ENCODE results near the gene KANSL1.
"Not testable (repeated sequence)": the region's sequence is repeated elsewhere in the genome, so short reads cannot be mapped to it uniquely, and the experiment has no call there.

The KANSL1 gene

DNA sequence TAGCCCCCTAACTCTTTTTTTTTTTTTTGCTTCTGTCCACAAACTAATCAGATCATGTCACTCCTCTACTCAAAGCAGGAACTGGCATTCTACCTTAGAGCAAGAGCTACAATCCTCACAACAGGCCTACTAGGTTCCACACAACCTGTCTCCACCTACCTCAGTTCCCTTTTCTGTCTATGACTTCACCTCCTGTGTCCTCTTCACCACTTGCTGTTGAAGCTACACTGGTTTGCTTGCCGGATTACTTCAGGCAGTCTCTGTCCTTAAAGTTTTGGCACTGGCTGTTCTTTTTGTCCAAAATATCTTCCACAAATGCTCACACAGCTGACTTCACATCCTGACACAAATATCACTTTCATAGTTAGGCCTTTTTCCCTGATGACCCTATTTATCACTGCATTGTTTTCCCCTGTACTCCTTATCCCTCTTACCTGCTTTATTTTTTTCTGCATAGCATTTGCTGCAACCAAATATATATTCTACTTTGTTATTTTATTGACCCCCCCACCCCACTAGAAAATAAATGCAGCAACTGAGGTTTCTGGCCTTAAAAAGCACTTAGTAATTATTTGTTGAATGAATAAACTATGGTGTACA is 72.0 kb downstream of the KANSL1 start:
- TF ChIP-seq, protein P1, sequence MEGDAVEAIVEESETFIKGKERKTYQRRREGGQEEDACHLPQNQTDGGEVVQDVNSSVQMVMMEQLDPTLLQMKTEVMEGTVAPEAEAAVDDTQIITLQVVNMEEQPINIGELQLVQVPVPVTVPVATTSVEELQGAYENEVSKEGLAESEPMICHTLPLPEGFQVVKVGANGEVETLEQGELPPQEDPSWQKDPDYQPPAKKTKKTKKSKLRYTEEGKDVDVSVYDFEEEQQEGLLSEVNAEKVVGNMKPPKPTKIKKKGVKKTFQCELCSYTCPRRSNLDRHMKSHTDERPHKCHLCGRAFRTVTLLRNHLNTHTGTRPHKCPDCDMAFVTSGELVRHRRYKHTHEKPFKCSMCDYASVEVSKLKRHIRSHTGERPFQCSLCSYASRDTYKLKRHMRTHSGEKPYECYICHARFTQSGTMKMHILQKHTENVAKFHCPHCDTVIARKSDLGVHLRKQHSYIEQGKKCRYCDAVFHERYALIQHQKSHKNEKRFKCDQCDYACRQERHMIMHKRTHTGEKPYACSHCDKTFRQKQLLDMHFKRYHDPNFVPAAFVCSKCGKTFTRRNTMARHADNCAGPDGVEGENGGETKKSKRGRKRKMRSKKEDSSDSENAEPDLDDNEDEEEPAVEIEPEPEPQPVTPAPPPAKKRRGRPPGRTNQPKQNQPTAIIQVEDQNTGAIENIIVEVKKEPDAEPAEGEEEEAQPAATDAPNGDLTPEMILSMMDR (IDR thresholded peaks at IDR 0.05; ENCODE audit: extremely low read depth, missing control alignments): no peak
- peak; percentile 18 for DNase-seq (ENCODE audit: low spot score)

DNA sequence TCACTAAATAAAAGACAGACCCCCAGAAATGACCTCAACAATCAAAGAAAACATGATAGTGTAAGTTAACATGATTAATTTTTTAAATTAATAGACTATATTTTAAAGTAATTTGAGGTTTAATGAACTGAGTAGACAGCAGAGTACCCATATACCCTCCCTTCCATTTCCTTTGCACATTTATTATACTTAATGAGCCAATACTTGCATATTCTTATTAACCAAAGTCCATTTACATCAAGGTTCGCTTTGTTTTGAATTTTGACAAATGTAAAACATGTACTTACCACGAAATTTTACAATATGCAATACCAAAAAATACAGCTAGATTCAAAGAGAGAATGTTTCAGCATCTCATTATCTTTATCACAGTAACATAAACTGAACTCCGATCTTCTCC is 72.7 kb downstream of the KANSL1 start:
- DNase-seq (ENCODE audit: low spot score): no peak
- TF ChIP-seq, protein P1 (IDR thresholded peaks at IDR 0.05; ENCODE audit: extremely low read depth, missing control alignments): no peak

DNA sequence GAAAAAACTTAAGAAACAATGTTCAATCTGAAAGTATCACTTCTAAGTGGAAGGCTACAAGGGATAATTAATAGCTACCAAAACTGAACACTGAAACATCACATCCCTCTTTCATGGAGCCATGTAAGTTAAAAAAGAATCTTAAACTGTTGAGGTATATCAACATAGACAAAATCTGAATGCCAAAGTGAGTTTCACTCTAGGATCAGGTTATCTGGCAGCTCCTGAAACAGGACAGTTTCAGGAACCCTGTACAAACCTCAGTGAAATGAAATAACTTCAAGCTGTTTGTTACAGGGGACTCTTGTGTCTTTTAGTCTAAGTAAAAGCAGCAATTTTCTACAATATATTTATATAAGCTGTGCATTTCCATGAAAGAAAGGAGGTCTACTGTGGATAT is 73.2 kb downstream of the KANSL1 start:
- TF ChIP-seq, protein P1 (IDR thresholded peaks at IDR 0.05; ENCODE audit: extremely low read depth, missing control alignments): no peak
- no peak for DNase-seq (ENCODE audit: low spot score)

DNA sequence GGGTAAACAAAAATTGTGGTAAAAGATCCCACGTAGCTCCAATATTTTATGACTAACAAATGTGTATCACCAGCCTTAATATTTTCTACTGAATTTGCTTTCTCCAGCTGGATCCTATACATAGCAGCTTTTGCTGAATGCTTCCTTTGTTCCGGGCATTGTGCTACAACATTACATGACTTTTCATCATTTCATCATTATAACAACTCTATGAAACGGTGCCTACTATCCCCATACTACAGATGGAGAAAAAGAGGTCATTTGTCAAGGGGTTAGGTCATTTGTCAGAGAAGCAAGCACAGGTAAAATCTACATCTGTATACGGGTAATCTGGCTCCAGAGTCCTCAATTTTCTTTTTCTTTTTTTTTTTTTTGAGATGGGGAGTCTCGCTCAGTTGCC is 74.3 kb downstream of the KANSL1 start:
- TF ChIP-seq, protein P1 (IDR thresholded peaks at IDR 0.05; ENCODE audit: extremely low read depth, missing control alignments): no peak

DNA sequence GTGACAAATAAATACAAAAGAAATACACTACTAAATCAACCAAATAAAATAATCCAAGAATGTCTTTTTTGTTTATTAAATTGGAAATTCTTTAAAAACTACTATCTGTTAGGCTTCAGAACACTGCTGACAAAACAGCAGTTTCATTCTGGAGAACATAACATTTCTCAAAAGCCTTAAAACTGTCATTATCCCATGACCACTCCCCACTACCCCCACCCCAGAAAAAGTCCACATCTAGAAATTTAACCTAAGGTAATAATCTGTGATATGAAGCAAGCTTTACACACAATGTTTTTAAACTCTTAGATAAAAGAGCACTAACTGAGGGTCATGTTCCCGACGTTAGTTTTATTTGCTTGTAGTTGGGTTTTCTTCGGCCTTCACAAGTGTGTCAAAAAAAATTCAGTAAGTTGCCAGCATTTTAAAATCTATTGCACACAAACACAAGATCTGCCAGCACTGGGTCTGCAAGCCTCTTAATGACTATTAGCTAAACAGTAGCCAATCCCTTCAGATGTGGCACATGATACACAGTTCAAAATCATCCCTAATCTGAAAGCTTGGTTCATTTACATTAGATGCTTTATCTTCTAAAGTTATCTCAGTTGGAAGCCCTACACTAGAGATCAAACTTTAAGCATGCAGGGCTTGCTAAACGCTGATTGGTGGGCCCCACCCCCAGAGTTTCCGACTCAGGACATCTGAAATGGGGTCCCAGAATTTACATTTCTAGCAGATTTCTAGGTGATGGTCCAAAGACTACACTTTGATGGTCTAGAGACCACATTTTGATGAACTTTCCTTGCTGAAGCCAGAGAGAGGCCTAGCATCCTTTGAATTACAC is 75.2 kb downstream of the KANSL1 start:
- no peak for DNase-seq (ENCODE audit: low spot score)
- TF ChIP-seq, protein P1 (IDR thresholded peaks at IDR 0.05; ENCODE audit: extremely low read depth, missing control alignments): no peak

More for the DNA sequence above, 74.3 kb downstream of the KANSL1 start:
- DNase-seq (ENCODE audit: low spot score): no peak

DNA sequence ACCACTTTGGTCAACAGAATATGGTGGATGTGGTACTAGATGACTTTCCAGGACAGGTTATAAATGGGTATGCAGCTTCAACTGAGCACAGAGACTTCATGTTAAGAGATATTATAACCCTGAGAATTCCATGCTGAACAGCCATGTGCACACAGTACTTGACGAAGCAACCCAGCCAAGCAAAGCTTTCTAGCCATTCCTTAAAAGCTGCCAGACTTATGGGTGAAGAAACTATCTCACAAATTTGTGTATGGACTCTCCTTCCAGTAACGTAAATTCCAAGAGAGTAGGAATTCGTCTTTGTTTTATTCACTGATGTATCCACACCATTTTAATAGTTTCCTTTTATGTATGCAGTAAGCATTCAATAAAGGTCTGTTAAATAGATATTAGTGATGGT is 76.1 kb downstream of the KANSL1 start:
- TF ChIP-seq, protein P1 (IDR thresholded peaks at IDR 0.05; ENCODE audit: extremely low read depth, missing control alignments): no peak
- no peak for DNase-seq (ENCODE audit: low spot score)

DNA sequence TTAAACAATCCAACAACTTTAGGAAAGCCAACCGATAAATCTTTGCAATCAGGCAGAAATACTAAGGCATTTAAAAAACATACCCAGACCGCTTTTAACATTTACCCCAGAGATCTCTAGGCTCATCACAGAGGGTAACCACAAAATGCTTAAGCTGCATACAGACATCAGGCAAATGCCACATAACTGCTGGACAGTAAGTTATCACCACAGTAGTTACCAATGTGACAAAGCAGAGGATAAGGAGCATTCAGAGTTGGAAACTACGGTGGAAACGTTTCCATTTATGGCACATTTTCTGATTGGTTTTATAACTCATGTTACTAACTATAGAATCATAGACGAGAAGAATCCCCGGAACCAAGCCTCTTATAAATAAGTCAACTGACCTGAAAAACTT is 77.5 kb downstream of the KANSL1 start:
- no peak for DNase-seq (ENCODE audit: low spot score)
- TF ChIP-seq, protein P1 (IDR thresholded peaks at IDR 0.05; ENCODE audit: extremely low read depth, missing control alignments): no peak

DNA sequence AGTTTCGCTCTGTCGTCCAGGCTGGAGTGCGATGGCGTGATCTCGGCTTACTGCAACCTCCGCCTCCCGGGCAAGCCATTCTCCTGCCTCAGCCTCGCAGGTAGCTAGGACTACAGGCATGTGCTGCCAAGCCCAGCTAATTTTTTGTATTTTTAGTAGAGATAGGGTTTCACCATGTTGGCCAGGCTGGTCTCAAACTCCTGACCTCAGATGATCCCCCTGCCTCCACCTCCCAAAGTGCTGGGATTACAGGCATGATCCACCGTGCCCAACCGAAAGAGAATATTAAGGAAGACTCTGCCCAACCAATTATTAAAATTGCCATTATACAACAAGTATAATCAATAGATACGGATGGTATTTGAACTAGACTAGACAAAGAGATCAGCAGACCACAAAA is 82.0 kb downstream of the KANSL1 start:
- DNase-seq (ENCODE audit: low spot score): not testable (repeated sequence)

Measured in GM20000 (cell line).